H1 (cell line): Measurements from ENCODE around the gene THYN1. TPM values are rescaled to one million over a fixed set of nuclear protein-coding genes. Genes with fewer than 3 reads are reported as not detected.

Experiments used
- CTCF ChIA-PET: fragments of 300-600 bp; sonication (Branson Sonifier 250); formaldehyde crosslinking; loops from one replicate; lab custom pipeline; 2021; ENCODE audit not compliant: partially characterized antibody; lab: Charles Lee
- POLR2A ChIA-PET: fragments of 300-600 bp; sonication (Branson Sonifier 250); formaldehyde crosslinking; loops from one replicate; lab custom pipeline; 2021; ENCODE audit warnings: inconsistent platforms; ENCODE audit not compliant: partially characterized antibody; lab: Charles Lee
- DNase-seq, 2 experiments: peaks; one replicate each; pipeline versions ENCODE4 v3.0.0 to v3.0.0-alpha.2; 2010 to 2022; ENCODE audit warnings: low spot score in 2 of 2, low read depth in 1 of 2, mixed read lengths in 1 of 2
- FAIRE-seq: peaks from 2 replicates; lab custom pipeline; 2011; peaks lifted over from hg19 to GRCh38; lab: Jason Lieb, UNC
- H2AFZ ChIP-seq: 2 replicates; pipeline ENCODE4 v1.8.1; 2012; ENCODE audit warnings: low read length, inconsistent platforms
- H2AK5ac ChIP-seq: 2 replicates; pipeline ENCODE4 v1.6.1; 2013; ENCODE audit warnings: low read depth, low read length
- H2BK120ac ChIP-seq: replicated peaks from 2 replicates; pipeline ENCODE3; 2013; ENCODE audit warnings: low read depth, low read length, inconsistent platforms
- H2BK12ac ChIP-seq: 2 replicates; pipeline ENCODE4 v1.6.1; 2013; ENCODE audit warnings: low read depth, low read length
- H2BK15ac ChIP-seq: 2 replicates; pipeline ENCODE4 v1.6.1; 2013; ENCODE audit warnings: low read length
- H2BK20ac ChIP-seq: 2 replicates; pipeline ENCODE4 v1.6.1; 2013; ENCODE audit warnings: low read length
- H2BK5ac ChIP-seq: 2 replicates; pipeline ENCODE4 v1.6.1; 2013; ENCODE audit warnings: low read depth, low read length
- H3K14ac ChIP-seq: 2 replicates; pipeline ENCODE4 v1.6.1; 2013; ENCODE audit warnings: inconsistent platforms; ENCODE audit not compliant: insufficient read length
- H3K18ac ChIP-seq: 2 replicates; pipeline ENCODE4 v1.6.1; 2013; ENCODE audit warnings: low read length; ENCODE audit errors: extremely low read depth
- H3K23ac ChIP-seq: 2 replicates; pipeline ENCODE4 v1.6.1; 2013; ENCODE audit warnings: inconsistent platforms; ENCODE audit not compliant: insufficient read length
- H3K23me2 ChIP-seq: 2 replicates; pipeline ENCODE4 v1.6.1; 2013; ENCODE audit warnings: low read depth, low read length
- H3K27ac ChIP-seq: 2 replicates; pipeline ENCODE4 v1.6.1; 2011; ENCODE audit warnings: low read depth, low read length, inconsistent platforms
- H3K27me3 ChIP-seq, 4 experiments: replicated peaks in 1 of 4; 1 replicate in 1 of 4; 2 replicates in 3 of 4; pipeline versions ENCODE4 v1.6.1 to v1.8.1; 2011 to 2013; ENCODE audit warnings: low read length in 3 of 4, mild to moderate bottlenecking in 3 of 4, inconsistent platforms in 2 of 4, mixed read lengths in 2 of 4, moderate library complexity in 1 of 4; ENCODE audit not compliant: control insufficient read depth in 3 of 4, insufficient read depth in 3 of 4; ENCODE audit errors: extremely low read depth in 1 of 4
- H3K36me3 ChIP-seq, 4 experiments: 2 replicates each; pipeline versions ENCODE4 v1.6.1 to v1.8.1; 2011 to 2013; ENCODE audit warnings: mild to moderate bottlenecking in 4 of 4, low read length in 3 of 4, moderate library complexity in 2 of 4, control low read depth in 1 of 4, inconsistent platforms in 1 of 4; ENCODE audit not compliant: insufficient read depth in 4 of 4, control insufficient read depth in 2 of 4
- H3K4ac ChIP-seq: replicated peaks from 2 replicates; pipeline ENCODE3; 2013; ENCODE audit warnings: low read length, low read depth, mixed read lengths, inconsistent platforms; ENCODE audit not compliant: insufficient read length
- H3K4me1 ChIP-seq, 4 experiments: replicated peaks in 1 of 4; 1 replicate in 1 of 4; 2 replicates in 3 of 4; pipeline versions ENCODE4 v1.6.1 to v1.8.1; 2011 to 2013; ENCODE audit warnings: low read length in 3 of 4, inconsistent platforms in 2 of 4, mixed read lengths in 1 of 4; ENCODE audit not compliant: insufficient read depth in 4 of 4, control insufficient read depth in 3 of 4
- H3K4me2 ChIP-seq, 2 experiments: 2 replicates each; pipeline versions ENCODE4 v1.6.1 to v1.8.1; 2011 to 2013; ENCODE audit warnings: low read depth in 2 of 2, low read length in 2 of 2, control low read depth in 1 of 2, inconsistent platforms in 1 of 2, mild to moderate bottlenecking in 1 of 2; ENCODE audit not compliant: insufficient read depth in 1 of 2
- H3K4me3 ChIP-seq, 4 experiments: fragments of 200-600, 300-600 bp in 1 of 4; sonication (generic), shearing (Covaris generic), sonication (Bioruptor Twin) in 1 of 4; 2 replicates each; pipeline versions ENCODE4 v1.5.1 to v1.8.1; 2011 to 2016; ENCODE audit warnings: low read length in 4 of 4, low read depth in 3 of 4, control low read depth in 2 of 4, inconsistent platforms in 2 of 4, mild to moderate bottlenecking in 2 of 4, mixed read lengths in 1 of 4, moderate library complexity in 1 of 4; ENCODE audit not compliant: insufficient read depth in 2 of 4; ENCODE audit errors: extremely low read depth in 1 of 4
- H3K56ac ChIP-seq: replicated peaks from 2 replicates; pipeline ENCODE3; 2013; ENCODE audit warnings: low read depth, mild to moderate bottlenecking, mixed read lengths, low read length, inconsistent platforms; ENCODE audit not compliant: insufficient read length
- H3K79me1 ChIP-seq: 2 replicates; pipeline ENCODE4 v1.6.1; 2013; ENCODE audit warnings: low read depth, low read length, control low read depth
- H3K79me2 ChIP-seq, 2 experiments: 2 replicates each; pipeline versions ENCODE4 v1.6.1 to v1.8.1; 2012 to 2013; ENCODE audit warnings: low read length in 2 of 2, mild to moderate bottlenecking in 2 of 2, inconsistent platforms in 1 of 2; ENCODE audit not compliant: insufficient read depth in 2 of 2, control insufficient read depth in 1 of 2
- H3K9ac ChIP-seq, 4 experiments: replicated peaks in 1 of 4; 1 replicate in 1 of 4; 2 replicates in 3 of 4; pipeline versions ENCODE4 v1.6.1 to v1.8.1; 2011 to 2013; ENCODE audit warnings: low read depth in 3 of 4, low read length in 3 of 4, control low read depth in 2 of 4, mild to moderate bottlenecking in 2 of 4, moderate library complexity in 2 of 4, inconsistent platforms in 1 of 4; ENCODE audit errors: extremely low read depth in 1 of 4
- H3K9me3 ChIP-seq, 2 experiments: 2 replicates each; pipeline versions ENCODE4 v1.6.1 to v1.8.1; 2012 to 2013; ENCODE audit warnings: mild to moderate bottlenecking in 2 of 2, moderate library complexity in 2 of 2, control low read depth in 1 of 2, inconsistent platforms in 1 of 2, low read depth in 1 of 2, low read length in 1 of 2, mixed read lengths in 1 of 2; ENCODE audit not compliant: insufficient read depth in 2 of 2
- H4K20me1 ChIP-seq, 2 experiments: replicated peaks in 1 of 2; 2 replicates each; pipeline versions ENCODE3 to v1.8.1; 2011 to 2013; ENCODE audit warnings: inconsistent platforms in 2 of 2, low read length in 2 of 2, mild to moderate bottlenecking in 1 of 2; ENCODE audit not compliant: insufficient read depth in 2 of 2, control insufficient read depth in 1 of 2
- H4K5ac ChIP-seq: 2 replicates; pipeline ENCODE4 v1.6.1; 2013; ENCODE audit warnings: low read length, low read depth, mixed read lengths, inconsistent platforms; ENCODE audit not compliant: insufficient read length
- H4K8ac ChIP-seq: 2 replicates; pipeline ENCODE4 v1.8.0; 2013; ENCODE audit warnings: mild to moderate bottlenecking, moderate library complexity, low read length, inconsistent platforms; ENCODE audit not compliant: insufficient read depth; ENCODE audit errors: extremely low read depth
- H4K91ac ChIP-seq: replicated peaks from 2 replicates; pipeline ENCODE3; 2013; ENCODE audit warnings: low read length, mixed read lengths, inconsistent platforms; ENCODE audit not compliant: insufficient read length
- GTF2F1 ChIP-seq: IDR thresholded peaks from 2 replicates; pipeline ENCODE4 v1.6.1; 2012; ENCODE audit warnings: low read depth, low read length, improper control_type of control experiment, borderline replicate concordance
- SAP30 ChIP-seq: fragments of 300-600 bp; sonication (generic); IDR thresholded peaks from 2 replicates; pipeline ENCODE4 v1.7.1; 2012; ENCODE audit warnings: low read length, moderate library complexity, mild to moderate bottlenecking, inconsistent platforms; ENCODE audit not compliant: insufficient read depth, insufficient replicate concordance
- TCF12 ChIP-seq: IDR thresholded peaks from 2 replicates; pipeline ENCODE4 v1.6.1; 2011; ENCODE audit warnings: low read depth, mild to moderate bottlenecking, low read length
- whole genome bisulfite sequencing, 2 experiments: shearing (Covaris generic) in 1 of 2; methylation state at CpG; one replicate each; pipeline versions ENCODE4 v1.1.6 to v1.1.7; 2013 to 2015; ENCODE audit warnings: low lambda C conversion rate in 2 of 2, mixed read lengths in 2 of 2, inconsistent platforms in 1 of 2, low coverage in 1 of 2, missing lambda C conversion rate in 1 of 2; ENCODE audit not compliant: insufficient replicate concordance in 2 of 2, insufficient coverage in 1 of 2, insufficient read length in 1 of 2; ENCODE audit errors: extremely low coverage in 1 of 2, missing lambda C conversion rate in 1 of 2; 5-methylcytosine and 5-hydroxymethylcytosine counted together
- polyA plus RNA-seq, 7 experiments: library from polyadenylated mRNA; depleted of rRNA in 3 of 7; stranded (reverse) in 5 of 7; unstranded in 2 of 7; fragments of >200 nt in 5 of 7; fragments of 200-250 nt in 2 of 7; gene quantifications; 1 replicate in 5 of 7; 2 replicates in 1 of 7; 4 replicates in 1 of 7; pipeline versions ENCODE4 v1.2.1 to v1.2.3, GENCODE V29; 2011 to 2013; ENCODE audit warnings: missing spikeins in 2 of 7, mixed read lengths in 2 of 7
- total RNA-seq: library from RNA; stranded (reverse); fragmentation: NEBNext Ultra II Directional; extraction: Animal tissue kit (Norgen Biotek cat#: 25700); gene quantifications from 2 replicates; pipeline ENCODE4 v1.2.1, GENCODE V29; 2021
- TF ChIP-seq, protein P1 (sequence below): IDR thresholded peaks from 2 replicates; pipeline ENCODE4 v1.6.1; 2011; ENCODE audit warnings: low read length, improper control_type of control experiment

Gene THYN1
- total and polyA plus RNA-seq, 2 of the 8 experiments (the other 6 are each of a cell fraction or from before 2014, with no cell fraction given), result 77.3 to 95.1 TPM

DNA sequence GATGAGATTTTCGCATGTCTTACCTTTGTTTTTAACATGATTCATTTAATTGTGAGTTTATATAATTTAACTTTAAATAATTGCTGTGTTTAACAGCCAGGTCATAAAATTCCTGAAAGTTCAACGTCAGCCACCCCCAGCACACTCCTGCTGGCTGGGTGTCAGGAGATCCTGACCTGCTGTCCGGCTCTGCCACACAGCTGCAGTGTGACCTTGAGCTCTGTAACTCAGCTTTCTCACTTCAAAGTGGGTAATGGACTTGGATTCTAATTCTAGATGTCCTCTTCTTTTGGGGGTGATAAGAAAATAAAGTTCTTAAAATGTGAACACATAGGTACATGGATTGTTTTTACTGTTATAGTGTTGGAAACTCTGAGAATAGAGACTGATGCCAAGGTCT is 17.8 kb downstream of the THYN1 start:
- no peak overlapping the region for H4K8ac ChIP-seq
- H3K18ac ChIP-seq, result no peak overlapping the region
- DNase-seq (no peak), FAIRE-seq (no peak)
- H3K4ac ChIP-seq, result no peak overlapping the region
- no peak overlapping the region for H3K4me3 ChIP-seq
- H2BK12ac ChIP-seq, result no peak overlapping the region
- H3K23ac ChIP-seq, result no peak overlapping the region
- H3K79me2 ChIP-seq, result peaks cover 0 to 3% of the 10 kb centered on the region in 2 experiments; a peak in 1 of 4 replicates
- no peak overlapping the region for H2BK15ac ChIP-seq
- H4K5ac ChIP-seq, result no peak overlapping the region
- POLR2A ChIA-PET, result interaction anchor here (1.9 kb wide), 1 partner anchor 23 kb away, joined by 4 read pairs; no protein-coding TSS in a partner anchor
- no peak overlapping the region for H2AFZ ChIP-seq
- no peaks in the 10 kb centered on the region for H3K9me3 ChIP-seq
- 94% methylated on average over 3 of the region's 3 CpGs; no CpG with 5 or more reads in 1 of the 2 experiments for WGBS, 2 experiments
- no peak overlapping the region for H2AK5ac ChIP-seq
- no peak overlapping the region for H3K9ac ChIP-seq
- H3K23me2 ChIP-seq, result no peaks in the 10 kb centered on the region
- no peak overlapping the region for H3K56ac ChIP-seq
- no peak overlapping the region for H2BK120ac ChIP-seq
- H3K4me2 ChIP-seq, result no peak overlapping the region
- H2BK20ac ChIP-seq, result no peak overlapping the region
- H3K4me1 ChIP-seq, result no peaks in the 10 kb centered on the region
- CTCF ChIA-PET, result interaction anchor here (1.7 to 2.7 kb wide), 3 partner anchors 9 to 26 kb away, joined by 6 to 23 read pairs (median 12); partner anchors contain the start of genes NCAPD3 and VPS26B
- no peak overlapping the region for H3K14ac ChIP-seq
- no peak overlapping the region for H4K91ac ChIP-seq
- no peaks in the 10 kb centered on the region for H3K27me3 ChIP-seq
- no peak overlapping the region for H2BK5ac ChIP-seq
- H4K20me1 ChIP-seq, result peaks cover 0 to 1% of the 10 kb centered on the region in 2 experiments
- H3K27ac ChIP-seq, result no peak overlapping the region
- H3K36me3 ChIP-seq, result no peaks in the 10 kb centered on the region; a peak in 2 of 8 replicates
- no peaks in the 10 kb centered on the region; the same call in 1 of the 2 replicates for H3K79me1 ChIP-seq
- TF ChIP-seq GTF2F1 (no peak), TCF12 (no peak), SAP30 (no peak)
- TF ChIP-seq, protein P1, sequence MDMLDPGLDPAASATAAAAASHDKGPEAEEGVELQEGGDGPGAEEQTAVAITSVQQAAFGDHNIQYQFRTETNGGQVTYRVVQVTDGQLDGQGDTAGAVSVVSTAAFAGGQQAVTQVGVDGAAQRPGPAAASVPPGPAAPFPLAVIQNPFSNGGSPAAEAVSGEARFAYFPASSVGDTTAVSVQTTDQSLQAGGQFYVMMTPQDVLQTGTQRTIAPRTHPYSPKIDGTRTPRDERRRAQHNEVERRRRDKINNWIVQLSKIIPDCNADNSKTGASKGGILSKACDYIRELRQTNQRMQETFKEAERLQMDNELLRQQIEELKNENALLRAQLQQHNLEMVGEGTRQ, result no peak
